Tibial nerve (tissue), 4 donors: Measurements from ENCODE around the gene STPG1.

ENCODE experiments used
- CTCF ChIP-seq, 5 experiments: fragments of 200-600 bp in 3 of 5; fragments of 450-650 bp in 2 of 5; sonication (generic) in 3 of 5; IDR thresholded peaks; one replicate each; pipeline ENCODE4 v1.5.1; 2016 to 2019; ENCODE audit warnings: antibody characterized with exemption in 5 of 5, mild to moderate bottlenecking in 3 of 5, moderate library complexity in 2 of 5
- EP300 ChIP-seq, 2 donors: sonication (generic); formaldehyde crosslinking; IDR thresholded peaks; one replicate each; pipeline ENCODE4 v1.6.1; 2017; ENCODE audit warnings: antibody characterized with exemption in 2 of 2, mild to moderate bottlenecking in 1 of 2

- TF ChIP-seq EP300 (IDR thresholded peaks at IDR 0.05), result no peak
- TF ChIP-seq CTCF (IDR thresholded peaks at IDR 0.05), result no peak
Measured at GRCh38 chr1:24387636-24388175, 25.9 kb downstream of the STPG1 start.
